ENCODE results near the gene PRXL2C.

- TF ChIP-seq POLR2AphosphoS5 (IDR thresholded peaks at IDR 0.05; ENCODE audit: low read length) (no peak), SMC3 (IDR thresholded peaks at IDR 0.05; ENCODE audit: borderline replicate concordance, low read length) (no peak), MYC (IDR thresholded peaks at IDR 0.05; ENCODE audit: insufficient read depth, insufficient read length, insufficient replicate concordance, low read length, severe bottlenecking) (no peak), CTCF (IDR thresholded peaks at IDR 0.05 in 2 of 3, conservative IDR thresholded peaks at IDR 0.05 in 1 of 3; ENCODE audit: control insufficient read depth in 2 of 3, extremely low read depth in 1 of 3, insufficient read depth in 1 of 3, low read depth in 3 of 3, low read length in 3 of 3) (no peak), RAD21 (IDR thresholded peaks at IDR 0.05; ENCODE audit: insufficient read depth, low read depth, low read length) (no peak), BCL3 (IDR thresholded peaks at IDR 0.05; ENCODE audit: borderline replicate concordance, insufficient read depth, low read depth, low read length, poor library complexity, severe bottlenecking) (no peak), EZH2 (IDR thresholded peaks at IDR 0.05; ENCODE audit: borderline replicate concordance, control insufficient read depth, low read depth, low read length) (no peak), MTA2 (IDR thresholded peaks at IDR 0.05; ENCODE audit: low read depth) (no peak), FOXM1 (IDR thresholded peaks at IDR 0.05; ENCODE audit: low read depth, low read length) (no peak)
- TF ChIP-seq, protein P1, sequence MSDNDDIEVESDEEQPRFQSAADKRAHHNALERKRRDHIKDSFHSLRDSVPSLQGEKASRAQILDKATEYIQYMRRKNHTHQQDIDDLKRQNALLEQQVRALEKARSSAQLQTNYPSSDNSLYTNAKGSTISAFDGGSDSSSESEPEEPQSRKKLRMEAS (IDR thresholded peaks at IDR 0.05; ENCODE audit: low read depth, low read length): no peak
These were observed 47.1 kb downstream of the PRXL2C start for GRCh38 chr9:96607971-96608370.
